ENCODE measurements around the gene DUX4. TPM values are rescaled to one million over a fixed set of nuclear protein-coding genes. Genes with fewer than 3 reads are reported as not detected.
"Not testable (repeated sequence)": the region's sequence is repeated elsewhere in the genome, so short reads cannot be mapped to it uniquely, and the experiment has no call there.

The DUX4 gene
- not detected for total RNA-seq

DNA sequence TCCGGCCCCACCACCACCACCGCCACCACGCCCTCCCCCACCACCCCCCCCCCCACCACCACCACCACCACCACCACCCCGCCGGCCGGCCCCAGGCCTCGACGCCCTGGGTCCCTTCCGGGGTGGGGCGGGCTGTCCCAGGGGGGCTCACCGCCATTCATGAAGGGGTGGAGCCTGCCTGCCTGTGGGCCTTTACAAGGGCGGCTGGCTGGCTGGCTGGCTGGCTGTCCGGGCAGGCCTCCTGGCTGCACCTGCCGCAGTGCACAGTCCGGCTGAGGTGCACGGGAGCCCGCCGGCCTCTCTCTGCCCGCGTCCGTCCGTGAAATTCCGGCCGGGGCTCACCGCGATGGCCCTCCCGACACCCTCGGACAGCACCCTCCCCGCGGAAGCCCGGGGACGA lies at the start of gene DUX4:
Gene DUX4, plus strand, starts transcription at position 347 of the 400 bp plus-strand sequence. Its CDS starts 0 bp downstream, at position 347.
- H3K9me3 Mint-ChIP-seq; ATAC-seq (replicated peaks in 1 of 2); H3K4me3 Mint-ChIP-seq; DNase-seq; H3K27me3 Mint-ChIP-seq (ENCODE audit: low read depth); H3K27ac Mint-ChIP-seq; H3K4me1 Mint-ChIP-seq (ENCODE audit: low read depth); H3K36me3 Mint-ChIP-seq (ENCODE audit: insufficient read depth in 2 of 2): not testable (repeated sequence)

DNA sequence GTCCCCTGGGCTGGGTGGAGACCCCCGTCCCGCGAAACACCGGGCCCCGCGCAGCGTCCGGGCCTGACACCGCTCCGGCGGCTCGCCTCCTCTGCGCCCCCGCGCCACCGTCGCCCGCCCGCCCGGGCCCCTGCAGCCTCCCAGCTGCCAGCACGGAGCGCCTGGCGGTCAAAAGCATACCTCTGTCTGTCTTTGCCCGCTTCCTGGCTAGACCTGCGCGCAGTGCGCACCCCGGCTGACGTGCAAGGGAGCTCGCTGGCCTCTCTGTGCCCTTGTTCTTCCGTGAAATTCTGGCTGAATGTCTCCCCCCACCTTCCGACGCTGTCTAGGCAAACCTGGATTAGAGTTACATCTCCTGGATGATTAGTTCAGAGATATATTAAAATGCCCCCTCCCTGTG lies 1.9 kb downstream of the DUX4 start:
- not testable (repeated sequence) for ATAC-seq (replicated peaks in 1 of 2); H3K9me3 Mint-ChIP-seq; H3K4me3 Mint-ChIP-seq; H3K27ac Mint-ChIP-seq; DNase-seq; H3K4me1 Mint-ChIP-seq (ENCODE audit: low read depth); H3K27me3 Mint-ChIP-seq (ENCODE audit: low read depth); H3K36me3 Mint-ChIP-seq (ENCODE audit: insufficient read depth in 2 of 2)

DNA sequence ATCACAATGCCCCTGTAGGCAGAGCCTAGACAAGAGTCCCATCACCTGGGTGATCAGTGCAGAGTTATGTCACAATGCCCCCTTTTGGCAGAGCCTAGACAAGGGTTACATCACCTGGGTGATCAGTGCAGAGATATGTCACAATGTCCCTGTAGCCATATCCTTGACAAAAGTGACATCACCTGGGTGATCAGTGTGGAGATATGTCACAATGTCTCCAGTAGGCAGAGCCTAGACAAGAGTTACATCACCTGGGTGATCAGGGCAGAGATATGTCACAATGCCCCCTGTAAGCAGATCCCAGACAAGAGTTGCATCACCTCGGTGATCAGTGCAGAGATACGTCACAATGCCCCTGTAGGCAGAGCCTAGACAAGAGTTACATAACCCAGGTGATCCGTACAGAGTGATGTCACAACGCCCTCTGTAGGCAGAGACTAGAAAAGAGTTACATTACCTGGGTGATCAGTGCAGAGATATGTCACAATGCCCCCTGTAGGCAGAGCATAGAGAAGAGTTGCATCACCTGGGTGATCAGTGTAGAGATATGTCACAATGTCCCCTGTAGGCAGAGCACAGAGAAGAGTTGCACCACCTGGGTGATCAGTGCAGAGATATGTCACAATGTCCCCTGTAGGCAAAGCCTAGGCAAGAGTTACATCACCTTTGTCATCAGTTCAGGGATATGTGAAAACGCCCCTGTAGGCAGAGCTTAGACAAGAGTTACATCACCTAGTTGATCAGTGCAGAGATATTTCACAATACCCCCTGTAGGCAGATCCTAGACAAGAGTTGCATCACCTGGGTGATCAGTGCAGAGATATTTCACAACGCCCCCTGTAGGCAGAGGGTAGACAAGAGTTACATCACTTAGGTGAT lies 4.4 kb downstream of the DUX4 start:
- peak; percentile 36 to 41 for ATAC-seq (replicated peaks in 1 of 2)
- H3K4me3 Mint-ChIP-seq; DNase-seq; H3K36me3 Mint-ChIP-seq (ENCODE audit: insufficient read depth in 2 of 2); H3K27ac Mint-ChIP-seq; H3K4me1 Mint-ChIP-seq (ENCODE audit: low read depth); H3K9me3 Mint-ChIP-seq; H3K27me3 Mint-ChIP-seq (ENCODE audit: low read depth): not testable (repeated sequence)

- ATAC-seq (replicated peaks in 1 of 2); H3K9me3 Mint-ChIP-seq; H3K36me3 Mint-ChIP-seq (ENCODE audit: insufficient read depth in 2 of 2); DNase-seq; H3K27me3 Mint-ChIP-seq (ENCODE audit: low read depth); H3K27ac Mint-ChIP-seq; H3K4me3 Mint-ChIP-seq; H3K4me1 Mint-ChIP-seq (ENCODE audit: low read depth): not testable (repeated sequence)
Measured at GRCh38 chr4:190178606-190178990, 5.0 kb downstream of the DUX4 start.

GRCh38 chr4:190179030-190179739 lies 5.6 kb downstream of the DUX4 start:
- not testable (repeated sequence) for H3K9me3 Mint-ChIP-seq

GRCh38 chr4:190179740-190180094 lies 6.1 kb downstream of the DUX4 start:
- DNase-seq; H3K36me3 Mint-ChIP-seq (ENCODE audit: insufficient read depth in 2 of 2); H3K4me3 Mint-ChIP-seq; H3K27ac Mint-ChIP-seq; H3K4me1 Mint-ChIP-seq (ENCODE audit: low read depth); H3K9me3 Mint-ChIP-seq; H3K27me3 Mint-ChIP-seq (ENCODE audit: low read depth): not testable (repeated sequence)
- ATAC-seq (replicated peaks in 1 of 2) = peak; percentile 25 to 39

More at GRCh38 chr4:190179030-190179739, 5.6 kb downstream of the DUX4 start:
- H3K36me3 Mint-ChIP-seq (ENCODE audit: insufficient read depth in 2 of 2); H3K27ac Mint-ChIP-seq; H3K27me3 Mint-ChIP-seq (ENCODE audit: low read depth); H3K4me1 Mint-ChIP-seq (ENCODE audit: low read depth); H3K4me3 Mint-ChIP-seq; DNase-seq: not testable (repeated sequence)
- peak; percentile 49 to 58 for ATAC-seq (replicated peaks in 1 of 2)

- H3K27ac Mint-ChIP-seq; ATAC-seq (replicated peaks in 1 of 2); H3K9me3 Mint-ChIP-seq; H3K36me3 Mint-ChIP-seq (ENCODE audit: insufficient read depth in 2 of 2); DNase-seq; H3K4me1 Mint-ChIP-seq (ENCODE audit: low read depth); H3K4me3 Mint-ChIP-seq; H3K27me3 Mint-ChIP-seq (ENCODE audit: low read depth): not testable (repeated sequence)
Measured at GRCh38 chr4:190180947-190181346, 7.4 kb downstream of the DUX4 start.

DNA sequence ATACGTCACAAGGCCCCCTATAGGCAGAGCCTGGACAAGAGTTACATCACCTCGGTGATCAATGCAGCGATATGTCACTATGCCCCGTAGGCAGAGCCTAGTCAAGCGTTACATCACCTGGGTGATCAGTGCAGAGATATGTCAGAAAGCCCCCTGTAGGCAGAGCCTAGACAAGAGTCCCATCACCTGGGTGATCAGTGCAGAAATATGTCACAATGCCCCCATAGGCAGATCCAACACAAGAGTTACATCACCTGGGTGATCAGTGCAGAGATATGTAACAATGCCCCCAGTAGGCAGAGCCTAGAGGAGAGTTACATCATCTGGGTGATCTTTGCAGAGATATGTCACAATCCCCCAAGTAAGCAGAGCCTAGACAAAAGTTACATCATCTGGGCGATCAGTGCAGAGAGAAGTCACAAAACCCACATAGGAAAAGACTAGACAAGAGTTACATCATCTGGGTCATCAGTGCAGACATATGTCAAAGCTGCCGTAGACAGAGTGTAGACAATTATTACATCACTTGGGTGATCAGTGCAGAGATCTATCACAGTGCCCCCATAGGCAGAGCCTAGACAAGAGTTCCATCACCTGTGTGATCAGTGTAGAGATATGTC lies 8.0 kb downstream of the DUX4 start:
- peak; percentile 41 to 42 for ATAC-seq (replicated peaks in 1 of 2)
- H3K4me3 Mint-ChIP-seq; DNase-seq; H3K9me3 Mint-ChIP-seq; H3K4me1 Mint-ChIP-seq (ENCODE audit: low read depth); H3K36me3 Mint-ChIP-seq (ENCODE audit: insufficient read depth in 2 of 2); H3K27ac Mint-ChIP-seq; H3K27me3 Mint-ChIP-seq (ENCODE audit: low read depth): not testable (repeated sequence)

GRCh38 chr4:190203510-190203909 lies 29.9 kb downstream of the DUX4 start:
- H3K36me3 Mint-ChIP-seq (ENCODE audit: insufficient read depth in 2 of 2); H3K9me3 Mint-ChIP-seq; DNase-seq; H3K4me3 Mint-ChIP-seq; ATAC-seq (replicated peaks in 1 of 2); H3K4me1 Mint-ChIP-seq (ENCODE audit: low read depth); H3K27ac Mint-ChIP-seq; H3K27me3 Mint-ChIP-seq (ENCODE audit: low read depth): not testable (repeated sequence)

Other genes starting within 250 kb of the DUX4 start
- gene FRG1, start 232.9 kb upstream of the DUX4 start, total RNA-seq = 10 to 100 TPM; 75.4 to 76.7 TPM
- not detected for gene FRG2, start 146.5 kb upstream of the DUX4 start, total RNA-seq
- gene DBET, start 109.3 kb upstream of the DUX4 start, total RNA-seq = not detected

All from activated T-cell treated with anti-CD3 and anti-CD28 coated beads, Interleukin-2, amount 50 U/mL, for 72 hours (primary cell).